ENCODE measurements around the gene WBP4.
"Not testable (repeated sequence)": the region's sequence is repeated elsewhere in the genome, so short reads cannot be mapped to it uniquely, and the experiment has no call there.

The WBP4 gene

GRCh38 chr13:41085961-41086585, 24.8 kb downstream of the WBP4 start:
- DNase-seq: no peak

DNA sequence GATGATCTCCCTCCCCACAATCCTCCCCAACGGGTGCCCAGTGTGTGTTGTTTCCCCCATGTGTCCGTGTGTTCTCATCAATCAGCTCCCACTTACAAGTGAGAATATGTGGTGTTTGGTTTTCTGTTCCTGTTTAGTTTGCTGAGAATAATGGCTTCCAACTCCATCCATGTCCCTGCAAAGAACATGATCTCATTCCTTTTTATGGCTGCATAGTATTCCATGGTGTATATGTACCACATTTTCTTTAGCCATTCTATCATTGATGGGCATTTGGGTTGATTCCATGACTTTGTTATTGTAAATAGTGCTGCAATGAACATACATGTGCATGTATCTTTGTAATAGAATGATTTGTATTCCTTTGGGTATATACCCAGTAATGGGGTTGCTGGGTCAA, 34.4 kb downstream of the WBP4 start:
- not testable (repeated sequence) for DNase-seq

- no peak for DNase-seq
Observed at GRCh38 chr13:41098761-41099160, 37.5 kb downstream of the WBP4 start.

DNA sequence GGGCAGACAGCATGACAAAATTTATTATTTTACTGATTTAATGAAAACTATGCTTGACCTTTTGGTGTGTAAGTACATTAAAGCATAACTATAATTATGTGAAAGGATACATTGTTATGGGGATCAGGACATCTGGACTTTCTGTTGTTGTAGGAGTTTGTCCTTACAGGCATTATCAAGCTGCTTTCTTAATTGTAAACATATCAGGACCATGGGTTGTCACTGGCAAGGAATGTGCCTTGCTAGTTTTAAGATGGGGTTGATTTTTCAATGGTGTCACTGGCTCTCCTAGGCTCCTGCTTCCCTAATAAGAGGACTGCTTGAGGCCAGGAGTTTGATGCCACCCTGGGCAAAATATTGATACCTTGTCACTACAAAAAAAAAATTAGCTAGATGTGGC, 38.7 kb downstream of the WBP4 start:
- DNase-seq: no peak

- no peak for DNase-seq
Observed at GRCh38 chr13:41107104-41107571, 45.8 kb downstream of the WBP4 start.

DNA sequence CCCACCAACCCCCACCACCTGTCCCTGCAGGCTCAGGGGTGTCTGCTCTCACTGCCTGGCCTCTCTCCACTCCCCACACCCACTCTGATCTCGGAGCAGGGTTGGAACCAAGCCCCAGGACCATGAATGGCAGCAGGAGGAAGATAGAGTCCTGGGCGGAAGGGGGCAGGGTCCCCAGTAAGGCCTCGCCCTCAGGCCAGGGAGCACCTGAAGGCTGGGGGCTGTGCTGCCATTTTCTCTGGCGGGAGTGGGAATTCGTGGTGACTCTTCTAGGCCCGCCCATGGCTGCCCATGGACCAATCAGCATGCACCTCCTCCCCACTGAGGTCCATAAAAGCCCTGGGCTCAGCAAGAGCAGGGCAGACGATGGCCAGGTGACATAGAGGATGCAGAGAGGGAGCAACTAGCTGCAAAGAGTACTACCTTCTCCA, 46.3 kb downstream of the WBP4 start:
- DNase-seq: no peak

DNA sequence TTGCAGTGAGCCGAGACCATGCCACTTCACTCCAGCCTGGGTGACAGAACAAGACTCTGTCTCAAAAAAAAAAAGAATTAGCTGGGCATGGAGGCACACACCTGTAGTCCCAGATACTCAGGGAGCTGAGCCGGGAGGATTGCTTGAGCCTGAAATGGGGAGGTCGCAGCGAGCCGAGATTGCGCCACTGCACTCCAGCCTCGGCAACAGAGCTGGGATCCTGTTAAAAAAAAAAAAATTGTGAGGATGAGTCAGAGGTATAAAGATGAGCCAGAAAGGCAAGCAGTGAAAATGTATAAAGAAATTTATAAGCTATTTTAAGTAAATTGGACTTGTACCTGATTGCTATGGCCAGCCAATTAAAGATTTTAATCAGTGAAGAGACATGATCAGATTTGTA, 50.1 kb downstream of the WBP4 start:
- DNase-seq: no peak

DNA sequence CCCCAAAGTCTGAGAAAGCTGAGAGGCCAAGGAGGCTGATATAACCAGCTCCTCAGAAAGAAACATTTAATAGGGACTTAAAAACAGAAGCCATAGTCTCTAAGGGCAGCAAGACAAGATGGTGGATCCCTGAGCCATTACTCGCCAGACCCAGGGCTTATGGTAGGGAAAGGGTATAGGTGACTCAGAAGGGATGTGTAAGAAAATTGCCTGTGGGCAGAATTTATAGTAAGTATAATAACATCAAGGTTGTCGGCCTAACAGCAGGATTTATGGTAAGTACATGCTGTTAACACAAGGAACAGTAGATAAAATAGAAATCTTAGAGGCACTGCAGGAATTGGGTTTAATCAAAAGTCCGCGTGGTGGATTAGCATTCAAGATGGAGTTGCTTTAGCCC, 56.6 kb downstream of the WBP4 start:
- DNase-seq: no peak

DNA sequence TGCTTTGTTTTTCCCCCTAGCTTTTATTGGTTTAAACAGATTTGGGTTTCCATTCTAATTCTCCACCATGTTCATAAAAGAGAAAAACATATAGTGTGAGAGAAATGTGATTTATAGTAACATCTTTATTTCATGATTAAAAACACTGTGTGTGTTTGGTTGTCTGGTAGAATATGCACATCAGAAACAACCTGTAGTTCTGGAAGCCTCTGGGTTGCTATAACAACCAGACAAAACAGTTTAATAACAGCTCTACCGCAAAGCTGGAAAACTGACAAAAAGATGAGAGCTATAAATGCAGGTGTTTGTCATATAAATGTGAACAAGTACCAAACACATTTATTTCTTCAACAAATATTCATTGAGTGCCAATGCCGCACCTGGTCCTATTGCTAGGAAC, 61.5 kb downstream of the WBP4 start:
- DNase-seq: no peak

GRCh38 chr13:41127701-41128100, 66.4 kb downstream of the WBP4 start:
- DNase-seq: no peak

DNA sequence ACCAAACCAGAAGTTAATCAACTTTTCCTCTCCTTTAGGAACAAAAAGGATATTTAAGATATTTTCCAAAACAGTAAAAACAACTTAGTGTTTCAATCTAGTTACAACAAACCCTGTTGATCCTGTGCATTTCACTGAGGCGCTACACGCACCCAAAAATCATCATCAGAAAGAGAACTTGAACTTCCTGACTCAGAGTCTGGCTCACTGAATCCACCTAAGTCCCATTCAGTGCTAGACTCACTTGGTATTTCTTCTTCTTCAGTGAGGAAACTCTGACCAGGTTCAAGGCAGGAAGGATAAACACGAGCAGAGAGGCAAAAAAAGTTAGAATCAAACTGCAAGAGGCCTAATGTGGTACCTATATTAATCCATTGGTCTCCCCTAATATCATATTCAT, 69.0 kb downstream of the WBP4 start:
- DNase-seq: no peak

DNA sequence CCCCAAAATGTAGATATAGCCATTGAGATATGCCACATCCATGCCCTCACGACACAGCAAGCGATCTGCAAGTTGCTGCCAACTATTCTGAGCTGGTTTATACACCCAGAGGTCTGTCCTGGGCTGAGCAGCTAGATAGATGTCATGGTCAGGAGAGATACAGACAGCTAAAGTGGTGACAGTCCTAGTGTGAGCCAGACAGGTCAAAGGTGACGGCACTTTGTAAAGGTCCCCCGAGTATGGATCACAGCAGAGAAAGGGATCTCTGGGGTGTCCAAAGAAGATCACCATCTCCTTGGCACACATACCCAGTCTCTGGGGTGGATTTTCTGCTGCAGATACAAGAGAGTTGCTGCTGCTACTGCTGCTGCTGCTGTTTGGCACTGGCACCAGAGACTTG, 69.9 kb downstream of the WBP4 start:
- DNase-seq: not testable (repeated sequence)

DNA sequence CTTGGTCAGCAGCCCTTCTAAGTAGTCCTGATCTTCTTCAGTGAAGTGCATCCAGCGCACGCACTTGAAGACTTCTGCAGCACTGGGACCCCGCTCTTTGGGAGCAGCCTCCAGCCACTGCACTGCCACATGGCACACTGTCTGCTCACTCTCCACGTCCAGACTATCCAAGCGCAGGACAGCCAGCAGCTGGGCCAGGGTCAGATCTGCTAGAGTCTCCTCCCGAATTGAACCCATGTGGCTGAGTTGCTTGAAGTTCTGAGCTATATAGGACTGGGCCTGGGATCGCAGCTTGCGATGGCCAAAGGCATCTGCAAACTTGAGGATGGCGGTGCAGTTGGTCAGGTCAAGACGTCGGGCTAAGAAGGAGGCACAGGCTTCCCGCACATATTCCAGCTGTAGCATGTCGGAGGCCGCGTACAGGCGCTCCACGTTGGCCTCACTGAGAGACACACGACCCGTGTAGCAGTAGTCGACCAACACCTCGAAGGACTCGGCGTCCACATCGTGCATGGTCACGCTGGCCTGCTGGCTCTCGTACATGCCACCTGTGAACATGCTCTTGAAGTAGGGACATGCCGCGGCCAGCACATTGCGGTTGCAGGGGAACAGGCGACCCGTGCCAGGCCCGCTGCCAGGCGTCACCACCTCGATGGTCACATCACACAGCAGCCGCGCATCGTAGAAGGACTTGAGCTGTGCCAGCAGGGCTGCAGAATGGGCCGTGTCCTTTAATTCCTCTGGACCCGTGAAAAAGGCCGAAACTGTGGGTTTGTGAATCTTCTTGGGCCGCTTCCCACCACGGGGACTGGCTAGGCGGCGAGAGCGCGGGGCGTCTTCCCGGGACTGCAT, 70.6 kb downstream of the WBP4 start:
- not testable (repeated sequence) for DNase-seq

GRCh38 chr13:41132512-41133152, 71.3 kb downstream of the WBP4 start, which contains the start of gene KBTBD6:
Gene KBTBD6 (minus strand): TSS chr13:41132802. CDS start chr13:41132511, 291 bp downstream.
- DNase-seq: peak; percentile 94

Data from stimulated activated CD4-positive, alpha-beta T cell treated with anti-CD3 and anti-CD28 coated beads, Interleukin-4, amount 100 ng/mL, for 1 hour (primary cell).